GM20431 (cell line): Measurements from ENCODE around the gene SLC25A36.
"Not testable (repeated sequence)": the region's sequence is repeated elsewhere in the genome, so short reads cannot be mapped to it uniquely, and the experiment has no call there.

Experiments
- in situ Hi-C: fragments of 300-500 bp; cut with MseI, MboI; formaldehyde crosslinking; loops from one replicate; pipeline ENCODE4 v1.15.0; 2020; ENCODE audit warnings: low sequenced_read_pairs; ENCODE audit not compliant: unreplicated experiment

Gene SLC25A36

GRCh38 chr3:140980663-140981062, 39.0 kb downstream of the SLC25A36 start:
- in situ Hi-C loops: no loop called here

DNA sequence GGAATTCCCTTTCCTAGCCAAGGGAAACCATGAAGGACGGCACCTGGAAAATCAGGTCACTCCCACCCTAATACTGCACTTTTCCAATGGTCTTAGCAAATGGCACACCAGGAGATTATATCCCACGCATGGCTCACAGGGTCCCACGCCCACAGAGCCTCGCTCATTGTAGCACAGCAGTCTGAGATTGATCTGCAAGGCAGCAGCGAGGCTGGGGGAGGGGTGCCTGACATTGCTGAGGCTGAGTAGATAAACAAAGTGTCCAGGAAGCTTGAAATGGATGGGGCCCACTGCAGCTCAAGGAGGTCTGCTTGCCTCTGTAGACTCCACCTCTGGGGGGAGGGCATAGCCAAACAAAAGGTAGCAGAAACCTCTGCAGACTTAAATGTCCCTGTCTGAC, 46.2 kb downstream of the SLC25A36 start:
- in situ Hi-C loops: not testable (repeated sequence)

DNA sequence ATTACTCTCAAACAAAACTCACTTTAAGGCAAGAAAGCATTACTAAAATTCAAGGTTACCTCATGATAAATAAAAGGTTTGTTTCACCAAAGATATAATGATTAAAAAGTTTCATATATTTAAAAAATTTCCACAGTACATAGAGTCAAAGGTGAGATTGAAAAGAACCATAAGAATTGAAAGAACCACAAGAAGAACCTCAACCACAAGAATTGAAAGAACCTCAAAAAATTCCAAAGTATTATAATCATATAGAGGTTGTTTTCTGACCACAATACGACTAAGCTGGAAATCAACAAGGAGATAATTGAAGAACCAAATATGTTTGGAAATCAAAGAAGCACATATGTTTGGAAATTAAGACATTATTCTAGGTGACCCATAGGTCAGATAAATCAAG, 52.7 kb downstream of the SLC25A36 start:
- in situ Hi-C loops: no loop called here

DNA sequence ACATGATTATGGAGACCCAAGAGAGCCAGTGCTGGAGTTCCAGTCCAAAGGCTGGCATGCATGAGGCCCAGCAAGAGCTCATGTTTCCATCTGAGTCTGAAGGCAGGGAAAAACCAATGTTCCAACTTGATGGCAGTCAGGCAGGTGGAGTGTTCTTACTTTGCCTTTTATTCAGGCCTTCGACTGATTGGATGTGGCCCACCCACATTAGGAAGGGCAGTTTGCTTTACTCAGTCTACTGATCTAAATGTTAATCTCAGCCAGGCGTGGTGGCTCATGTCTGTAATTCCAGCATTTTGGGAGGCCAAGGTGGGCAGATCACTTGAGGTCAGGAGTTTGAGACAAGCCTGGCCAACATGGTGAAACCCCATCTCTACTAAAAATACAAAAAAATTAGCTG, 53.2 kb downstream of the SLC25A36 start:
- in situ Hi-C loops: not testable (repeated sequence)

- in situ Hi-C loops: no loop called here
Measured at GRCh38 chr3:140995881-140996280, 54.2 kb downstream of the SLC25A36 start.

DNA sequence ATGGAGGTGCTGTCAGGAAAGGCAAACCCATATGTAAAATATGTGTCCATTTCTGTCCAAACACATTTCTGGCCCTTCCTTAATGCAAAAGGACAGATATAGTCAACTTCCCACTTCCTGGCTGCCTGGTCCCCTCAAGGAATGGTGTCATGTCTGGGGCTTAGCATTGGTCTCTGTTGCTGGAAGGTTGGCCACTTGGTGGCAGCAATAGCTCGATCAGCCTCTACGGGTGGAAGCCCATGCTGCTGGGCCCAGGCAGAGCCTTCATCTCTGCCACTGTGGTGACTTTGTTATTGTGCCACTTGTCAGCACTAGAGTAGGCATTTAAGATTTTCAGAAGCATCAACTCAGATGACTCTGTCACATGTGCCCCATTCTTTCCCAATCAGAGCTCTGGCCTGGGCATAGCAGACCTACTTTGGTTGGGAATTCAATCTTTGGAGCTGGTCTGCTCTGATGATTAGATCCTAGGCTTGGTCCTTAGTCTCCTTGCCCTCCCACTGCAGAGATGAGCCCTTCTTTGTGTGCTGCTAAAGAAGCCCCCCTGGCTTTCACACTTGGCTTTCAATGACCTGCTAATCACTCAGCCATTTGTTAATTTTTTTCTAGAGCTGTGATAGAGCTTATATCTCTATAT, 58.5 kb downstream of the SLC25A36 start:
- in situ Hi-C loops: loop anchor here (25.0 kb wide), 1 partner anchor 187 kb away; no protein-coding TSS in a partner anchor

- in situ Hi-C loops: loop anchor here (25.0 kb wide), 1 partner anchor 187 kb away; no protein-coding TSS in a partner anchor
Measured at GRCh38 chr3:141000686-141001085, 59.0 kb downstream of the SLC25A36 start.

DNA sequence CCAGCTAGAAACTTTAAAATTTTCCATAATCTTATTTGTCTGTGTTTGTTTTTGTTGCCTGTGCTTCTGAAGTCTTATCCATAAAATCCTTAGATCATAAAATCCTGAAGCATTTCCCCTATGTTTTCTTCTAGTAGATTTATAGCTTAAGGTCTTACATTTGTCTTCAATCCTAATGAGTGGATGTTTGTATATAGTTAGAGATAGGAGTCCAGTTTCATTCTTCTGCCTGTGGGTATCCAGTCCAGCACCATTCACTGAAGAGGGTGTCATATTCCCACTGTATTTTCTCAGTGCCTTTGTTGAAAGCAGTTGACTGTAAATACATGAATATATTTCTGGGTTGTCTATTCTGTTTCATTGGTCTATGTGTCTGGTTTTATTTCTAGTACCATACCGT, 64.7 kb downstream of the SLC25A36 start:
- in situ Hi-C loops: loop anchor here (25.0 kb wide), 1 partner anchor 181 kb away; no protein-coding TSS in a partner anchor

GRCh38 chr3:141009496-141009895, 67.9 kb downstream of the SLC25A36 start:
- in situ Hi-C loops: loop anchor here (25.0 kb wide), 1 partner anchor 178 kb away; no protein-coding TSS in a partner anchor

DNA sequence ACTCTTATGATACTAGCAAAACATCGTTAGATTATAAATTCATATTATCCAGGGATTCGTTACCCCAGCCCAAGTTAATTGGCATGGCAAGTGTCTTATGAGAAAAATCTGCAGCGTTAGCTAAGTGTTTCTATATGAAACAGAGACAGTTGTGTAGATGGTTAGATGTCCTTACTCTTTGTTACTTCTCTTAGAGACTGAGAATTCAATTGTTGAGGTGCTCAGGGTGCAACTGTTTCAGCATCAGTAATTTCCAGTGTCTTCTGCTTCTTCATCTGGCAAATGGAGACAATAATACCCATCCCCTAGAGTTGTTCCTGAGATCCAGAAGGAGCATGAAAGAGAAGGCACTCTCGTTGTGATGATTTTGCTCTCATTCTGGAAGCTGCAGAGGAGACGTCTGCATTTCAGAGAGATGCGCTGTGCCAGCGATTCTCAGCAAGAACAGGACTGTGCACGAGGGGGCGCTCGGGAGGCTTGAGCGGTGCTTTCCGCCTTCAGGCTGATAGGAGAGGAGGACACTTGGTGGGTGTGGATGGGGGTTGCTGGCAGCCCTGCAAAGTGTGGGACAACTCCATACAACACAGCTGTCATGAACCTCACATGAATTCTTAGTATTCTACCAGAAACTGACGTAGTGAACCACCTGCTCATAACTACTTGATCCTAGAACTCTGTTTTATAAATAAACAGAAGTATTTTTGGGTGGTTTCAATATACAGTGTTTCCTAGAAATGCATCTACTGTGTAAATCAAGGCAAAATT, 69.8 kb downstream of the SLC25A36 start:
- in situ Hi-C loops: loop anchor here (25.0 kb wide), 1 partner anchor 176 kb away; no protein-coding TSS in a partner anchor

- in situ Hi-C loops: loop anchor here (25.0 kb wide), 1 partner anchor 175 kb away; no protein-coding TSS in a partner anchor
Measured at GRCh38 chr3:141011997-141012262, 70.3 kb downstream of the SLC25A36 start.

GRCh38 chr3:141012571-141012970, 70.9 kb downstream of the SLC25A36 start:
- in situ Hi-C loops: loop anchor here (25.0 kb wide), 1 partner anchor 175 kb away; no protein-coding TSS in a partner anchor

GRCh38 chr3:141015481-141015880, 73.8 kb downstream of the SLC25A36 start:
- in situ Hi-C loops: loop anchor here (25.0 kb wide), 1 partner anchor 172 kb away; no protein-coding TSS in a partner anchor

- in situ Hi-C loops: loop anchor here (25.0 kb wide), 1 partner anchor 170 kb away; no protein-coding TSS in a partner anchor
Measured at GRCh38 chr3:141017366-141018322, 76.0 kb downstream of the SLC25A36 start.

GRCh38 chr3:141019244-141019643, 77.6 kb downstream of the SLC25A36 start:
- in situ Hi-C loops: loop anchor here (25.0 kb wide), 1 partner anchor 168 kb away; no protein-coding TSS in a partner anchor

DNA sequence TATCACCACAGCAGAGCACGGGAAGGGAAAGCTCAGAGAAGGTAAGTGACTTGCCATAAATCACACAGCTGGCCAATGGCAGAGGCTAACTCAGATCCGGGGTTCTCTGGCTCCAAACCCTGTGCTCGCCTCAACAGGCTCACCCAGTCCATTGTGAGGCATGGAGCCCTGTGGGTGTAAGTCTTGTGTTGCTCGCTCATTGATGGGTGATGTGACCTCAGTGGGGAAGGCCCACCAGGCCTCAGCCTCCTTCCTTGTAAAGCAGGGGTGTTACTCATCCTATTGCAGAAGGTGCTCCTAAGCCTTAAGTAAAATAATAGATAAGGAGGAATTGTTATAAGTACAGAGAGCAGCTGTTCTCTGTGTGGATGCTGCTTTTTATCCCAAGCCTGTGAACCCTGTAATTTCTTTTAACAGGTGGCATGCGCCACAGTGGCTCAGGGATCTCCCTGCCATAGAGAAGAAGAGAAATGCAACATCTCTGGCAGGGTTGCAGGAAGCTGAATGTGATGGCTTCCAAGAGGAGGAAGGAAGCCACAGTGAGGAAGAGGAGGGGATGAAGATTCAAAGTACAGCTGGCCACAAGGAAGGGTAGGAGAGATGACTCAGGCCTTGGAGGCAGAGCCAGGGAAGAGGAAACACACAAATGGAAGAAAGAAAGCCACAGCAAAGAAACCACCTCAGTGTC, 78.7 kb downstream of the SLC25A36 start:
- in situ Hi-C loops: loop anchor here (25.0 kb wide), 1 partner anchor 167 kb away; no protein-coding TSS in a partner anchor

- in situ Hi-C loops: loop anchor here (25.0 kb wide), 1 partner anchor 166 kb away; no protein-coding TSS in a partner anchor
Measured at GRCh38 chr3:141021261-141021660, 79.6 kb downstream of the SLC25A36 start.
